ENCODE measurements around the gene ZFYVE19. TPM values are rescaled to one million over a fixed set of nuclear protein-coding genes. Genes with fewer than 3 reads are reported as not detected.

The ZFYVE19 gene
- total and polyA plus RNA-seq, 2 of the 4 experiments (the other 2 are of a cell fraction): 22.6 to 29.6 TPM

DNA sequence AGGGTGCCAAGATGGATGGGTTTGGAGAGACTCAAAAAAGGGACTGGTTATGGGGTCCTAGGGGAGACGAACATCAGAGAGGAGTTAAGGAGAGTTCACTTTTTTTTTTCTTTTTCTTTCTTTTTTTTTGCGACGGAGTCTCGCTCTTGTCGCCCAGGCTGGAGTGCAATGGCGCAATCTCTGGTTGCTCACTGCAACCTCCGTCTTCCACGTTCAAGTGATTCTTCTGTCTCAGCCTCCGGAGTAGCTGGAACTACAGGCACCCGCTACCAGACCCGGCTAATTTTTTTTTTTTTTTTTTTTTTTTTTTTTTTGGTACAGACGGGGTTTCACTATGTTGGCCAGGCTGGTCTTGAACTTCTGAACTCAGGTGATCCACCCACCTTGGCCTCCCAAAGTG lies 38.1 kb downstream of the ZFYVE19 start:
- peaks cover 38% of the 10 kb centered on the region for H3K27me3 ChIP-seq (ENCODE audit: control insufficient read depth, insufficient read depth, low read length)
- POLR2A ChIA-PET (ENCODE audit: unreplicated experiment): no interaction called here

More for the DNA sequence above, 38.1 kb downstream of the ZFYVE19 start:
- Histone ChIP-seq H3K56ac (ENCODE audit: extremely low read depth, insufficient read depth, low read length) (no peak overlapping the region), H3K18ac (ENCODE audit: low read depth, low read length) (no peak overlapping the region), H4K20me1 (ENCODE audit: insufficient read depth, low read length) (peaks cover 5% of the 10 kb centered on the region; the same call in 1 of the 2 replicates), H3K4me2 (ENCODE audit: low read depth, low read length) (peak overlapping the region; percentile 66), H3K4ac (ENCODE audit: low read depth, low read length) (no peak overlapping the region), H3K23ac (ENCODE audit: low read depth, low read length) (no peak overlapping the region), H4K5ac (ENCODE audit: low read depth, low read length) (no peak overlapping the region), H2AK9ac (replicated peaks; ENCODE audit: low read depth, low read length, poor library complexity) (no peak overlapping the region), H3K36me3 (ENCODE audit: control insufficient read depth, insufficient read depth, low read length) (no peaks in the 10 kb centered on the region), H2BK5ac (ENCODE audit: low read depth, low read length, poor library complexity, severe bottlenecking) (no peak overlapping the region), H2AFZ (replicated peaks; ENCODE audit: low read length, poor library complexity) (peak overlapping the region; percentile 86), H3K4me1 (ENCODE audit: control insufficient read depth, insufficient read depth, low read length) (0 out of 2 replicates have a peak, but pooled peaks cover 3% of the 10 kb centered on the region), H3K9me3 (ENCODE audit: control insufficient read depth, insufficient read depth, low read length) (no peaks in the 10 kb centered on the region), H3K14ac (replicated peaks; ENCODE audit: low read depth, low read length) (no peak overlapping the region), H3K79me1 (ENCODE audit: low read depth in 1 of 2, low read length in 2 of 2) (no peaks in the 10 kb centered on the region), H4K91ac (ENCODE audit: insufficient read depth, low read depth, low read length) (no peak overlapping the region), H3K4me3 (ENCODE audit: insufficient read depth, low read depth, low read length) (peak overlapping the region; percentile 26), H2BK20ac (ENCODE audit: low read depth, low read length) (no peak overlapping the region), H2BK120ac (ENCODE audit: low read depth, low read length) (no peak overlapping the region), H3K9me1 (ENCODE audit: insufficient read depth, low read length) (no peaks in the 10 kb centered on the region), H2BK15ac (ENCODE audit: low read depth, low read length) (no peak overlapping the region), H3K27ac (ENCODE audit: insufficient read depth, low read length) (no peak overlapping the region), H2AK5ac (ENCODE audit: low read depth, low read length) (no peak overlapping the region), H3K9ac (ENCODE audit: low read depth, low read length) (no peak overlapping the region), H4K8ac (ENCODE audit: low read depth in 2 of 2, low read length in 2 of 2) (no peak overlapping the region)
- in situ Hi-C loops (cut with MboI; ENCODE audit: low sequenced_read_pairs): no loop called here
- TF ChIP-seq FOS (IDR thresholded peaks at IDR 0.05; ENCODE audit: low read depth, low read length) (no peak), RAD21 (IDR thresholded peaks at IDR 0.05; ENCODE audit: low read length) (no peak), NFE2L2 (IDR thresholded peaks at IDR 0.05; ENCODE audit: low read depth, low read length) (no peak), MAFK (IDR thresholded peaks at IDR 0.05; ENCODE audit: low read depth, low read length) (no peak), MXI1 (IDR thresholded peaks at IDR 0.05; ENCODE audit: borderline replicate concordance, low read depth, low read length) (no peak)
- TF ChIP-seq, protein P1, sequence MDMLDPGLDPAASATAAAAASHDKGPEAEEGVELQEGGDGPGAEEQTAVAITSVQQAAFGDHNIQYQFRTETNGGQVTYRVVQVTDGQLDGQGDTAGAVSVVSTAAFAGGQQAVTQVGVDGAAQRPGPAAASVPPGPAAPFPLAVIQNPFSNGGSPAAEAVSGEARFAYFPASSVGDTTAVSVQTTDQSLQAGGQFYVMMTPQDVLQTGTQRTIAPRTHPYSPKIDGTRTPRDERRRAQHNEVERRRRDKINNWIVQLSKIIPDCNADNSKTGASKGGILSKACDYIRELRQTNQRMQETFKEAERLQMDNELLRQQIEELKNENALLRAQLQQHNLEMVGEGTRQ (IDR thresholded peaks at IDR 0.05; ENCODE audit: low read depth, low read length): no peak
- no TSS peak for BruUV-seq (replicated peaks)
- ATAC-seq (ENCODE audit: low read depth) (no peak), DNase-seq (no peak)
- intact Hi-C loops (cut with micrococcal nuclease): no loop called here
- dilution Hi-C loops (cut with HindIII; ENCODE audit: low sequenced_read_pairs, unreplicated experiment): no loop called here
- CTCF ChIA-PET: interaction anchor here (0.5 kb wide), 1 partner anchor 89 kb away, joined by 3 read pairs; no protein-coding TSS in a partner anchor
- WGBS, 2 experiments (ENCODE audit: extremely low coverage in 2 of 2, insufficient read length in 1 of 2): 50% methylated on average over 2 of the region's 12 CpGs; no CpG with 5 or more reads in 1 of the 2 experiments
